ENCODE results near the gene NPC2. TPM values are rescaled to one million over a fixed set of nuclear protein-coding genes. Genes with fewer than 3 reads are reported as not detected.

NPC2 gene
- total and polyA plus RNA-seq, 2 of the 4 experiments (the other 2 are of a cell fraction): 210 to 273 TPM

DNA sequence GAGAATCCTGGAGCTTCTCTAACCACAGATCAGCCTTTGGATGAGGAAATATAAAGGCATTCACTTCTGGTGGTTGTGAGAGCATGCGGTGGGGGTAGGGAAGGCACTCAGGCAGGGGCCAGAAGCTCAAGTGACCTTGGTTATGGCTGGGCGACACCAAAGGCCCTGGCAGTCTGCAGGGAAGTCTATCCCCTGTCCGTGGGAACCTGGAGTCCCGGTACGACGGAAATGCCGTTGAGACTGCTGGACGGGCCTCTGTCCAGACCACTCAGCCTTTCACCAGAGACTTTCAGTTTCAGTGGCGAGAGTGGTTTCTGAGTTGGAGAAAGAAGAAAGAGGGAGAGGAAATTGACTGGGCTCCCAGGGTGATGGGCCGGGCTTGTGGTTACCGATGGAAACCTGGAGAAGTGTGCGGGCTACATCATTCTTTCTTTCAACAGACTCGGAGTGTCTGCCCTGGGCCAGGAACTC, 21.4 kb upstream of the NPC2 start:
- Histone ChIP-seq H2BK5ac (ENCODE audit: low read depth, low read length, poor library complexity, severe bottlenecking) (peak overlapping the region; percentile 49), H4K8ac (ENCODE audit: low read depth in 2 of 2, low read length in 2 of 2) (peak overlapping the region in 1 of 2 experiments; percentile 50; a peak in 2 of 4 replicates), H2BK20ac (ENCODE audit: low read depth, low read length) (peak overlapping the region; percentile 63; the same call in 1 of the 2 replicates), H4K5ac (ENCODE audit: low read depth, low read length) (peak overlapping the region; percentile 6; the same call in 1 of the 2 replicates), H2BK120ac (ENCODE audit: low read depth, low read length) (peak overlapping the region; percentile 57), H3K4me2 (ENCODE audit: low read depth, low read length) (peak overlapping the region; percentile 14), H2AK9ac (replicated peaks; ENCODE audit: low read depth, low read length, poor library complexity) (peak overlapping the region; percentile 86), H4K91ac (ENCODE audit: insufficient read depth, low read depth, low read length) (no peak overlapping the region), H3K36me3 (ENCODE audit: control insufficient read depth, insufficient read depth, low read length) (peaks cover 9% of the 10 kb centered on the region), H2AFZ (replicated peaks; ENCODE audit: low read length, poor library complexity) (peak overlapping the region; percentile 56), H3K4me3 (ENCODE audit: insufficient read depth, low read depth, low read length) (no peak overlapping the region), H3K27ac (ENCODE audit: insufficient read depth, low read length) (peak overlapping the region; percentile 30; the same call in 1 of the 2 replicates), H3K9ac (ENCODE audit: low read depth, low read length) (no peak overlapping the region), H3K56ac (ENCODE audit: extremely low read depth, insufficient read depth, low read length) (no peak overlapping the region), H3K18ac (ENCODE audit: low read depth, low read length) (0 out of 2 replicates have a peak overlapping the region, but pooled peaks have one; percentile 7), H4K20me1 (ENCODE audit: insufficient read depth, low read length) (no peaks in the 10 kb centered on the region), H3K4me1 (ENCODE audit: control insufficient read depth, insufficient read depth, low read length) (peaks cover 27% of the 10 kb centered on the region), H3K4ac (ENCODE audit: low read depth, low read length) (peak overlapping the region; percentile 17; the same call in 1 of the 2 replicates), H3K9me3 (ENCODE audit: control insufficient read depth, insufficient read depth, low read length) (no peaks in the 10 kb centered on the region), H2BK15ac (ENCODE audit: low read depth, low read length) (no peak overlapping the region), H2AK5ac (ENCODE audit: low read depth, low read length) (no peak overlapping the region; the same call in 1 of the 2 replicates), H3K27me3 (ENCODE audit: control insufficient read depth, insufficient read depth, low read length) (no peaks in the 10 kb centered on the region), H3K14ac (replicated peaks; ENCODE audit: low read depth, low read length) (0 out of 2 replicates have a peak overlapping the region, but pooled peaks have one; percentile 35), H3K79me1 (ENCODE audit: low read depth in 1 of 2, low read length in 2 of 2) (peaks cover 0 to 11% of the 10 kb centered on the region in 2 experiments; a peak in 1 of 4 replicates), H3K9me1 (ENCODE audit: insufficient read depth, low read length) (peaks cover 38% of the 10 kb centered on the region), H3K23ac (ENCODE audit: low read depth, low read length) (0 out of 2 replicates have a peak overlapping the region, but pooled peaks have one; percentile 25)
- ATAC-seq (ENCODE audit: low read depth) (peak; percentile 41), DNase-seq (peak; percentile 52)
- in situ Hi-C loops (cut with MboI; ENCODE audit: low sequenced_read_pairs): no loop called here
- no TSS peak for BruUV-seq (replicated peaks)
- intact Hi-C loops (cut with micrococcal nuclease): no loop called here
- no CpG with 5 or more reads among the region's 13 CpGs for WGBS, 2 experiments (ENCODE audit: extremely low coverage in 2 of 2, insufficient read length in 1 of 2)
- dilution Hi-C loops (cut with HindIII; ENCODE audit: low sequenced_read_pairs, unreplicated experiment): no loop called here
- 0 out of 2 replicates have a peak, but pooled peaks have one; percentile 16 for TF ChIP-seq CEBPB (IDR thresholded peaks at IDR 0.05; ENCODE audit: low read depth, low read length)
- no peak for TF ChIP-seq MAFK (IDR thresholded peaks at IDR 0.05; ENCODE audit: low read depth, low read length)
- CTCF ChIA-PET: no interaction called here
- POLR2A ChIA-PET (ENCODE audit: unreplicated experiment): no interaction called here
